HG03354 (cell line): Measurements from ENCODE around the gene AGAP3.

Source experiments
- ATAC-seq: cut with Tn5 transposase; IDR thresholded peaks from one replicate; pipeline ENCODE4 v1.9.1; 2021; ENCODE audit warnings: mild to moderate bottlenecking; ENCODE audit not compliant: unreplicated experiment, poor library complexity, severe bottlenecking

AGAP3 gene

GRCh38 chr7:151071032-151071866 is 15.0 kb upstream of the AGAP3 start:
- no peak for ATAC-seq

GRCh38 chr7:151073990-151074389 is 12.3 kb upstream of the AGAP3 start:
- no peak for ATAC-seq

- no peak for ATAC-seq
These were observed 11.2 kb upstream of the AGAP3 start for GRCh38 chr7:151074817-151075661.

GRCh38 chr7:151075662-151075971 is 10.7 kb upstream of the AGAP3 start:
- no peak for ATAC-seq

GRCh38 chr7:151075978-151076426 is 10.3 kb upstream of the AGAP3 start:
- ATAC-seq = no peak

GRCh38 chr7:151076863-151077704 is 9.2 kb upstream of the AGAP3 start:
- no peak for ATAC-seq

- ATAC-seq = no peak
These were observed 8.5 kb upstream of the AGAP3 start for GRCh38 chr7:151077705-151078232.

GRCh38 chr7:151078233-151079040 is 7.8 kb upstream of the AGAP3 start:
- ATAC-seq = no peak

GRCh38 chr7:151079199-151079910 is 6.9 kb upstream of the AGAP3 start:
- ATAC-seq = no peak

- ATAC-seq = peak; percentile 3
These were observed 6.2 kb upstream of the AGAP3 start for GRCh38 chr7:151080067-151080521.

- ATAC-seq = peak; percentile 82
These were observed 5.6 kb upstream of the AGAP3 start, which contains the start of gene FASTK for GRCh38 chr7:151080522-151081169. Gene FASTK, minus strand, starts transcription at chr7:151080809. Its CDS starts 43 bp downstream, at chr7:151080766.

GRCh38 chr7:151081170-151082101 is 4.8 kb upstream of the AGAP3 start:
- no peak for ATAC-seq

- no peak for ATAC-seq
These were observed 3.9 kb upstream of the AGAP3 start for GRCh38 chr7:151082141-151083070.

GRCh38 chr7:151083071-151083823 is 3.0 kb upstream of the AGAP3 start, which contains the start of gene TMUB1:
Gene TMUB1, minus strand, starts transcription at chr7:151083493. Its CDS starts 930 bp downstream, at chr7:151082563.
- peak; percentile 55 for ATAC-seq

- ATAC-seq = no peak
These were observed 2.5 kb upstream of the AGAP3 start for GRCh38 chr7:151083824-151084160.
